HepG2 (cell line): Measurements from ENCODE around the gene GFY. TPM values are rescaled to one million over a fixed set of nuclear protein-coding genes. Genes with fewer than 3 reads are reported as not detected.

Source experiments
- MLLT10 ChIP-seq: sonication (generic); formaldehyde crosslinking; IDR thresholded peaks from 2 replicates; pipeline ENCODE4 v1.4.0; 2020; ENCODE audit warnings: missing genetic modification reagents
- NFIB ChIP-seq: sonication (generic); formaldehyde crosslinking; IDR thresholded peaks from 2 replicates; pipeline ENCODE4 v1.9.0; 2021; ENCODE audit warnings: missing genetic modification reagents, mild to moderate bottlenecking, borderline replicate concordance
- ZNF260 ChIP-seq: sonication (generic); formaldehyde crosslinking; IDR thresholded peaks from 2 replicates; pipeline ENCODE4 v1.4.0; 2020; ENCODE audit warnings: missing genetic modification reagents, low read depth, mild to moderate bottlenecking, borderline replicate concordance
- polyA plus RNA-seq, 8 experiments: library from polyadenylated mRNA; depleted of rRNA in 3 of 8; stranded (reverse) in 7 of 8; unstranded in 1 of 8; fragments of >200 nt; fragmentation: Illumina TruSeq in 4 of 8; extraction: Trizol in 4 of 8; gene quantifications; 2 replicates each; pipeline versions ENCODE4 v1.2.1 to v1.2.3, GENCODE V29; 2011 to 2016; ENCODE audit warnings: low read depth in 4 of 8, missing spikeins in 1 of 8, mixed read lengths in 1 of 8; ENCODE audit not compliant: insufficient read depth in 1 of 8
- total RNA-seq, 5 experiments: library from RNA; depleted of rRNA; stranded (reverse); fragments of >200 nt; fragmentation: Illumina TruSeq; extraction: Trizol; gene quantifications; 2 replicates each; pipeline ENCODE4 v1.2.3, GENCODE V29; 2016; ENCODE audit warnings: low read depth in 1 of 5
- TF ChIP-seq, protein P1 (sequence below): sonication (generic); formaldehyde crosslinking; IDR thresholded peaks from 2 replicates; pipeline ENCODE4 v1.5.1; 2020; ENCODE audit warnings: mild to moderate bottlenecking, moderate library complexity, missing genetic modification reagents
- TF ChIP-seq, protein P2 (sequence below), 2 experiments: fragments of 450-650 bp in 1 of 2; sonication (generic) in 1 of 2; formaldehyde crosslinking in 1 of 2; IDR thresholded peaks; 2 replicates each; pipeline versions ENCODE4 v1.6.1 to v1.8.0; 2016 to 2022; ENCODE audit warnings: antibody characterized with exemption in 1 of 2, mild to moderate bottlenecking in 1 of 2, missing genetic modification reagents in 1 of 2

The GFY gene
- total and polyA plus RNA-seq, 2 of the 13 experiments (the other 11 are each of a cell fraction or from before 2014, with no cell fraction given): not detected

DNA sequence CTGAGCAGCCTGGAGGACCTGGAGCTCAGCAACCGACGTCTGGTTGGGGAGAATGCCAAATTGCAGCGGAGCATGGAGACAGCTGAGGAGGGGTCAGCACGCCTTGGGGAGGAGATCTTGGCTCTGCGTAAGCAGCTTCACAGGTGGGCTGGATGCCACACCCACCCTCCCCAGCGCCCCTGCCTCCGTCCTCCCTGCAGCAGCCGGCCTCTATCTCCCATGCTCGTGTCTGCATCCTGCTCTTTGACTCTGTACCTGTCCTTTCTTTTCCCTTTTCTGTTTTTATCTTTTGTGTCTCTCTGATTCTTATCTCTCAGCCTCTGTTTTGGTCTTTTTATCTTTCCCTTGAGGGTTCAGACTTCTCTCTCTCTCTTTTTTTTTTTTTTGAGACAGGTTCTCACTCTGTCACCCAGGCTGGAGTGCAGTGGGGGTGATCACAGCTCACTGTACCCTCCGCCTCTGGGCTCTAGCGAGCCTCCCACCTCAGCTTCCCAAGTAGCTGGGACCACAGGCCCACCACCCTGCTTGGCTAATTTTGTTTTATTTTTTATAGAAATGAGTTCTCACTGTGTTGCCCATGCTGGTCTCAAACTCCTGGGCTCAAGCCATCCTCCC, 27.1 kb upstream of the GFY start (continued):
- TF ChIP-seq, protein P1, sequence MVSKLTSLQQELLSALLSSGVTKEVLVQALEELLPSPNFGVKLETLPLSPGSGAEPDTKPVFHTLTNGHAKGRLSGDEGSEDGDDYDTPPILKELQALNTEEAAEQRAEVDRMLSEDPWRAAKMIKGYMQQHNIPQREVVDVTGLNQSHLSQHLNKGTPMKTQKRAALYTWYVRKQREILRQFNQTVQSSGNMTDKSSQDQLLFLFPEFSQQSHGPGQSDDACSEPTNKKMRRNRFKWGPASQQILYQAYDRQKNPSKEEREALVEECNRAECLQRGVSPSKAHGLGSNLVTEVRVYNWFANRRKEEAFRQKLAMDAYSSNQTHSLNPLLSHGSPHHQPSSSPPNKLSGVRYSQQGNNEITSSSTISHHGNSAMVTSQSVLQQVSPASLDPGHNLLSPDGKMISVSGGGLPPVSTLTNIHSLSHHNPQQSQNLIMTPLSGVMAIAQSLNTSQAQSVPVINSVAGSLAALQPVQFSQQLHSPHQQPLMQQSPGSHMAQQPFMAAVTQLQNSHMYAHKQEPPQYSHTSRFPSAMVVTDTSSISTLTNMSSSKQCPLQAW (CRISPR knock-in tag): no peak
- no peak for TF ChIP-seq ZNF260 (CRISPR knock-in tag)
- TF ChIP-seq, protein P2, sequence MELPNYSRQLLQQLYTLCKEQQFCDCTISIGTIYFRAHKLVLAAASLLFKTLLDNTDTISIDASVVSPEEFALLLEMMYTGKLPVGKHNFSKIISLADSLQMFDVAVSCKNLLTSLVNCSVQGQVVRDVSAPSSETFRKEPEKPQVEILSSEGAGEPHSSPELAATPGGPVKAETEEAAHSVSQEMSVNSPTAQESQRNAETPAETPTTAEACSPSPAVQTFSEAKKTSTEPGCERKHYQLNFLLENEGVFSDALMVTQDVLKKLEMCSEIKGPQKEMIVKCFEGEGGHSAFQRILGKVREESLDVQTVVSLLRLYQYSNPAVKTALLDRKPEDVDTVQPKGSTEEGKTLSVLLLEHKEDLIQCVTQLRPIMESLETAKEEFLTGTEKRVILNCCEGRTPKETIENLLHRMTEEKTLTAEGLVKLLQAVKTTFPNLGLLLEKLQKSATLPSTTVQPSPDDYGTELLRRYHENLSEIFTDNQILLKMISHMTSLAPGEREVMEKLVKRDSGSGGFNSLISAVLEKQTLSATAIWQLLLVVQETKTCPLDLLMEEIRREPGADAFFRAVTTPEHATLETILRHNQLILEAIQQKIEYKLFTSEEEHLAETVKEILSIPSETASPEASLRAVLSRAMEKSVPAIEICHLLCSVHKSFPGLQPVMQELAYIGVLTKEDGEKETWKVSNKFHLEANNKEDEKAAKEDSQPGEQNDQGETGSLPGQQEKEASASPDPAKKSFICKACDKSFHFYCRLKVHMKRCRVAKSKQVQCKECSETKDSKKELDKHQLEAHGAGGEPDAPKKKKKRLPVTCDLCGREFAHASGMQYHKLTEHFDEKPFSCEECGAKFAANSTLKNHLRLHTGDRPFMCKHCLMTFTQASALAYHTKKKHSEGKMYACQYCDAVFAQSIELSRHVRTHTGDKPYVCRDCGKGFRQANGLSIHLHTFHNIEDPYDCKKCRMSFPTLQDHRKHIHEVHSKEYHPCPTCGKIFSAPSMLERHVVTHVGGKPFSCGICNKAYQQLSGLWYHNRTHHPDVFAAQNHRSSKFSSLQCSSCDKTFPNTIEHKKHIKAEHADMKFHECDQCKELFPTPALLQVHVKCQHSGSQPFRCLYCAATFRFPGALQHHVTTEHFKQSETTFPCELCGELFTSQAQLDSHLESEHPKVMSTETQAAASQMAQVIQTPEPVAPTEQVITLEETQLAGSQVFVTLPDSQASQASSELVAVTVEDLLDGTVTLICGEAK (IDR thresholded peaks at IDR 0.05): no peak
- TF ChIP-seq, protein P2 (CRISPR knock-in tag; IDR thresholded peaks at IDR 0.05): no peak
- TF ChIP-seq NFIB (CRISPR knock-in tag): no peak
- TF ChIP-seq MLLT10 (CRISPR knock-in tag): no peak
